Mesothelial cell of epicardium (in vitro differentiated cells): ENCODE results near the gene KLRG1. TPM values are rescaled to one million over a fixed set of nuclear protein-coding genes. Genes with fewer than 3 reads are reported as not detected.
A peak's percentile ranks its signal among the peaks of the same experiment; 100 is the strongest.

Experiments
- DNase-seq, 2 experiments: peaks; one replicate each; pipeline ENCODE4 v3.0.0; 2021; ENCODE audit warnings: low spot score in 2 of 2; ENCODE audit not compliant: unreplicated experiment in 2 of 2
- H3K27ac Mint-ChIP-seq: 2 replicates; pipeline ENCODE4 v1.8.0; 2021; ENCODE audit warnings: mixed read lengths
- H3K27me3 Mint-ChIP-seq: 2 replicates; pipeline ENCODE4 v1.8.0; 2021; ENCODE audit warnings: low read depth, mixed read lengths
- H3K36me3 Mint-ChIP-seq: 2 replicates; pipeline ENCODE4 v1.8.0; 2021; ENCODE audit warnings: mixed read lengths
- H3K4me1 Mint-ChIP-seq: 2 replicates; pipeline ENCODE4 v1.8.0; 2021; ENCODE audit warnings: mixed read lengths
- H3K4me3 Mint-ChIP-seq: 2 replicates; pipeline ENCODE4 v1.8.0; 2021; ENCODE audit warnings: mild to moderate bottlenecking, moderate library complexity, mixed read lengths
- H3K9me3 Mint-ChIP-seq: 2 replicates; pipeline ENCODE4 v1.8.0; 2021; ENCODE audit warnings: mixed read lengths
- CTCF ChIP-seq: fragments of 200-600 bp; sonication (generic); IDR thresholded peaks from one replicate; pipeline ENCODE4 v1.5.0; 2021; ENCODE audit warnings: antibody characterized with exemption; ENCODE audit not compliant: unreplicated experiment
- total RNA-seq: library from RNA; stranded (reverse); gene quantifications from 3 replicates; pipeline ENCODE4 v1.2.1, GENCODE V29; 2021

Gene KLRG1
- total RNA-seq, 1 donor from 2014 or later: 2.0 TPM

- Mint-ChIP-seq H3K27ac (no peak overlapping the region), H3K4me1 (no peaks in the 10 kb centered on the region), H3K4me3 (no peak overlapping the region), H3K36me3 (no peaks in the 10 kb centered on the region), H3K27me3 (no peaks in the 10 kb centered on the region), H3K9me3 (peaks cover 6% of the 10 kb centered on the region)
- no peak for DNase-seq
- TF ChIP-seq CTCF: no peak
Measured at GRCh38 chr12:9036227-9036626, 46.9 kb downstream of the KLRG1 start.

- Mint-ChIP-seq H3K27ac (no peak overlapping the region), H3K4me1 (no peaks in the 10 kb centered on the region), H3K36me3 (no peaks in the 10 kb centered on the region), H3K4me3 (no peak overlapping the region), H3K27me3 (no peaks in the 10 kb centered on the region), H3K9me3 (peaks cover 6% of the 10 kb centered on the region)
- DNase-seq: no peak
- TF ChIP-seq CTCF: no peak
Measured at GRCh38 chr12:9037431-9037830, 48.1 kb downstream of the KLRG1 start.

- no peaks in the 10 kb centered on the region for H3K4me1 Mint-ChIP-seq
- H3K36me3 Mint-ChIP-seq: no peaks in the 10 kb centered on the region
- H3K27me3 Mint-ChIP-seq: no peaks in the 10 kb centered on the region
- H3K9me3 Mint-ChIP-seq: no peaks in the 10 kb centered on the region
- H3K4me3 Mint-ChIP-seq: no peak overlapping the region
- H3K27ac Mint-ChIP-seq: no peak overlapping the region
- no peak for DNase-seq
- TF ChIP-seq CTCF: peak; percentile 91
Measured at GRCh38 chr12:9039397-9039977, 50.1 kb downstream of the KLRG1 start.

- no peaks in the 10 kb centered on the region for H3K4me1 Mint-ChIP-seq
- no peaks in the 10 kb centered on the region for H3K36me3 Mint-ChIP-seq
- no peak for TF ChIP-seq CTCF
- H3K9me3 Mint-ChIP-seq: peaks cover 4% of the 10 kb centered on the region
- H3K4me3 Mint-ChIP-seq: no peak overlapping the region
- DNase-seq: no peak
- no peaks in the 10 kb centered on the region for H3K27me3 Mint-ChIP-seq
- H3K27ac Mint-ChIP-seq: no peak overlapping the region
Measured at GRCh38 chr12:9040484-9041186, 51.3 kb downstream of the KLRG1 start.

- Mint-ChIP-seq H3K27ac (no peak overlapping the region), H3K4me3 (no peak overlapping the region), H3K27me3 (no peaks in the 10 kb centered on the region), H3K36me3 (no peaks in the 10 kb centered on the region), H3K9me3 (peaks cover 10% of the 10 kb centered on the region), H3K4me1 (no peaks in the 10 kb centered on the region)
- no peak for TF ChIP-seq CTCF
- no peak for DNase-seq
Measured at GRCh38 chr12:9041321-9041720, 52.0 kb downstream of the KLRG1 start.
